HG02970 (cell line): ENCODE results near the gene OR51V1.
"Not testable (repeated sequence)": the region's sequence is repeated elsewhere in the genome, so short reads cannot be mapped to it uniquely, and the experiment has no call there.

Source experiments
- ATAC-seq: cut with Tn5 transposase; IDR thresholded peaks from one replicate; pipeline ENCODE4 v1.9.1; 2021; ENCODE audit warnings: mild to moderate bottlenecking, moderate library complexity, moderate number of reproducible peaks; ENCODE audit not compliant: unreplicated experiment, low FRiP score

Gene OR51V1

GRCh38 chr11:5178046-5178837 is 22.2 kb downstream of the OR51V1 start:
- ATAC-seq, result no peak

DNA sequence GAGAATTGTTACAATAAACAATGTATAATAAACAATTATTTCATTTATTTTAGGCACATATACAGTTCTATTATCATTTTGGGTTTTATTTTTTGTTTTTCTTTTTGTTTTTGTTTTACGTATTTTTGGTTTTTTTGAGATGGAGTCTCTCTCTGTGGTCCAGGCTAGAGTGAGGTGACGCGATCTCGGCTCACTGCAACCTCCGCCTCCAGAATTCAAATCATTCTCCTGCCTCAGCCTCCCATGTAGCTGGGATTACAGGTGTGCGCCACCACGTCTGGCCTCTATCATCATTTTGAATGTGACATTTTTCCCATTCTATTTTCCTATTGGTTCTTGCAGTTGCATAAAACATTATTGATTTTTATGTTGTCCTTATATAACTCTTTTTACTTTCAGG is 25.5 kb downstream of the OR51V1 start:
- no peak for ATAC-seq

- ATAC-seq, result no peak
Measured at GRCh38 chr11:5171856-5172255, 28.6 kb downstream of the OR51V1 start.

DNA sequence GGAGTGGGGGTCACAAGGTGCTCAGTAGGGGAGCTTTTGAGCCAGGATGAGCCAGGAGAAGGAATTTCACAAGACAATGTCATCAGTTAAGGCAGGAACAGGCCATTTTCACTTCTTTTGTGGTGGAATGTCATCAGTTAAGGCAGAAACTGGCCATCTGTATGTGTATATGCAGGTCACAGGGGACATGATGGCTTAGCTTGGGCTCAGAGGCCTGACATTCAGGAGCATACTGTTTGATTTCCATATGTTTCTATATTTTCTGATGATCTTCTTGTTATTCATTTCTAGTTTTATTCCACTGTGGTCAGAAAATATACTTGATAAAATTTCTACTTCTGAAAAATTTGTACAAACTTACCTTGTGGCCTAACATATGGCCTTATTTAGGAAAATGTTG is 34.6 kb downstream of the OR51V1 start:
- ATAC-seq, result not testable (repeated sequence)

GRCh38 chr11:5164807-5165206 is 35.7 kb downstream of the OR51V1 start:
- ATAC-seq, result not testable (repeated sequence)

DNA sequence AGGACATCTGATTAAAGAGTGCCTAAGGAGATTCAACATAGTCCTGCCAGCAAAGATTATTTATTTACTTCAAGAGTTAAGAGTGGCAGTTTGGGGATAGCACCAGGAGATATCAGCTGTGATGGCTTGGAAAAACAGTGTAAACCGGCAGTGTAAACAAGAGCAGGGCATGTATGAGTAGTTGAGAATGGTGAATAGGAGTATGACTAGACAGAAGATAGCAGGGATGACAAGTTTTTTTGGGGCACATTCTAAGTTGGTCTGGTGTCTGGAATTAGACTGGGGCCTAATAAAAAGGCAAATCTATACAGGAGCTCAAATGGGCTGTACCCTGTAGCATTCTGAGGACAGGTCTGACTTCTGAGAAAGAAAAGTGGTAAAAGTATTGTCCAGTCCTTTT is 39.4 kb downstream of the OR51V1 start:
- not testable (repeated sequence) for ATAC-seq

DNA sequence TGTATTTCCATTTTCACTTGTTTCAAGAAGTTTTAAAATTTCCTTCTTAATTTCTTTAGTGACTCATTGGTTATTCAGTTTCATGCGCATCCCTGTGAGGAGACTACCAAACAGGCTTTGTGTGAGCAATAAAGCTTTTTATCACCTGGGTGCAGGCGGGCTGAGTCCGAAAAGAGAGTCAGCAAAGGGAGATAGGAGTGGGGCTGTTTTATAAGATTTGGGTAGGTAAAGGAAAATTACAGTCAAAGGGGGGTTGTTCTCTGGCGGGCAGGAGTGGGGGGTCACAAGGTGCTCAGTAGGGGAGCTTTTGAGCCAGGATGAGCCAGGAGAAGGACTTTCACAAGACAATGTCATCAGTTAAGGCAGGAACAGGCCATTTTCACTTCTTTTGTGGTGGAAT is 40.3 kb downstream of the OR51V1 start:
- not testable (repeated sequence) for ATAC-seq

DNA sequence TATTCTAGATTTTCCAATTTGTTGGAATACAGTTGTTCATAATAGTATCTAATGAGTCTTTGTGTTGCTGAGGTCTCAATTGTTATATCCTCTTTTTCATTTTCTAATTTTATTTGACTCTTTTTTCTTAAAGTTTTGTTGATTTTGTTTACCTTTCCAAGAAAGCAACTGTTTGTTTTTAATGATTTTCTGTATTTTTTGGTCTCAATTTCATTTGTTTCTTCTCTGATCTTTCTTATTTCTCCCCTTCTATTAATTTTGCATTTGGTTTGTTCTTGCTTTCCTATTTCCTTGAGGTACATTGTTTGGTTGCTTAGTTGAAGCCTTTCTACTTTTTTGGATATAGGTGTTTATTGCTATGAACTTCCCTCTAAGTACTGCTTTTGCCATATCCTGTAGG is 40.7 kb downstream of the OR51V1 start:
- ATAC-seq, result no peak

GRCh38 chr11:5154657-5155056 is 45.8 kb downstream of the OR51V1 start, which contains the start of gene OR52A1:
Gene OR52A1 (minus strand): TSS chr11:5154757. CDS start chr11:5152369, 2,388 bp downstream.
- ATAC-seq, result no peak

DNA sequence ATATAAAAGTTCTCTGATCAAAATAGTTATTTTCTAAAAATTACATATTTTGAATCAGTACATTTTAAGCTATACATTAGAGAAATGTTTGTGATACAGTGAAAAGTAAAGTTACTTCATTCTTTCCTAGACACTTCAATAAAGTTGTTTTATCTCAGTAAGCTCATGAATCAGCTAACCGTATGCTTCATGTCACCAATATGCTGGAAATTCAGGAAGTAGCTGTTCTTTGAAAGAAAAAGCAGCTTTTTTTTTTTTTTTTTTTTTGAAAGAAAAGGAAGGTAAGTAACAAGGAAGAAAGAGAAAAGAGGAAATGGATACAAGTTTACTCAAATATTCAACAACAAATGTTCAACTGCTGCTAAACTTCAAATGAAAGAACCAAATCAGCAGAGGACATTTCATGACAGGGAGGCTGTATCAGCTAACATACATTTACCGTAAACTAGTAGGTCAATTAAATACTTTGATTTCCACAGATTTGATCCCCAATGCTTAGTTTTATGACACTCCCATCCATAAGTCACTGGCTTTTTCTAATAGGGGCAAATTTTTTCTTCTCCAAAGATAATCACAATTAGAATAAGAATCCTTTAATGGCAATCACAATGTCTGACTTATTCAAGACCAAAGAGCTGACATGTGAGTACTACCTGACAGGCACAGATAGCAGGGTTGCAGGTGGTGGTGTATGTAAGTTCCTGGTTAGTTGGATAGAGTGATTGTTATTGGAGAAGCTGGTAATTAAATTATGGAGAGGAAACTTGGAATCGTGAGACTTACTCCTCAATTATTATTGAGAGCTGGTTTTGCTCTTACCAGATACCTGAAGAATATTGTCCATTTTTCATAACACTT is 46.7 kb downstream of the OR51V1 start:
- no peak for ATAC-seq

DNA sequence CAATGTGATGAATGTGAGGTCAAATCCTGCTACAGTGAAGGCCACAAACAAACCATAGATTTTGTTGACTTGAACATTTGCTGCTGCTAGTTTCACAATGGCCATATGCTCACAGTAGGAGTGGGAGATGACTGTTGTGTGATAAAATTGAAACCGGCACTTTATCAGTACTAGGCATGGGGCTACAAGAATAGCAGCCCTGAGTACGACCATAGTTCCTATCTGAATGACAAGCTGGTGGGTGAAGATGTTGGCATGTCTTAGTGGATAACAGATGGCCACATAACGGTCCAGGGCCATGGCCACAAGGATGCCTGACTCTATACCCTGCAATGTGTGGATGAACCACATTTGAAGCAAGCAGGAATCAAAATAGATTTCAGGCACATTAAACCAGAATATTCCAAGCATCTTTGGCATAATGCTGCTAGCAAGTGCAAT is 48.7 kb downstream of the OR51V1 start:
- no peak for ATAC-seq
